GM12873 (cell line): ENCODE data around the gene VEZF1.

ENCODE experiments used
- CTCF ChIP-seq: IDR thresholded peaks from 2 replicates; pipeline ENCODE4 v1.5.1; 2012; ENCODE audit warnings: low read depth, mild to moderate bottlenecking, moderate library complexity, low read length, control low read depth; ENCODE audit not compliant: insufficient read depth; ENCODE audit errors: missing control alignments

Gene VEZF1

GRCh38 chr17:57926723-57927047 lies 61.4 kb downstream of the VEZF1 start:
- TF ChIP-seq CTCF: no peak

GRCh38 chr17:57925361-57925990 lies 62.6 kb downstream of the VEZF1 start:
- TF ChIP-seq CTCF: no peak

GRCh38 chr17:57924677-57925076 lies 63.4 kb downstream of the VEZF1 start:
- TF ChIP-seq CTCF: no peak
